ENCODE results near the gene FTO.
"Not testable (repeated sequence)": the region's sequence is repeated elsewhere in the genome, so short reads cannot be mapped to it uniquely, and the experiment has no call there.

FTO gene

DNA sequence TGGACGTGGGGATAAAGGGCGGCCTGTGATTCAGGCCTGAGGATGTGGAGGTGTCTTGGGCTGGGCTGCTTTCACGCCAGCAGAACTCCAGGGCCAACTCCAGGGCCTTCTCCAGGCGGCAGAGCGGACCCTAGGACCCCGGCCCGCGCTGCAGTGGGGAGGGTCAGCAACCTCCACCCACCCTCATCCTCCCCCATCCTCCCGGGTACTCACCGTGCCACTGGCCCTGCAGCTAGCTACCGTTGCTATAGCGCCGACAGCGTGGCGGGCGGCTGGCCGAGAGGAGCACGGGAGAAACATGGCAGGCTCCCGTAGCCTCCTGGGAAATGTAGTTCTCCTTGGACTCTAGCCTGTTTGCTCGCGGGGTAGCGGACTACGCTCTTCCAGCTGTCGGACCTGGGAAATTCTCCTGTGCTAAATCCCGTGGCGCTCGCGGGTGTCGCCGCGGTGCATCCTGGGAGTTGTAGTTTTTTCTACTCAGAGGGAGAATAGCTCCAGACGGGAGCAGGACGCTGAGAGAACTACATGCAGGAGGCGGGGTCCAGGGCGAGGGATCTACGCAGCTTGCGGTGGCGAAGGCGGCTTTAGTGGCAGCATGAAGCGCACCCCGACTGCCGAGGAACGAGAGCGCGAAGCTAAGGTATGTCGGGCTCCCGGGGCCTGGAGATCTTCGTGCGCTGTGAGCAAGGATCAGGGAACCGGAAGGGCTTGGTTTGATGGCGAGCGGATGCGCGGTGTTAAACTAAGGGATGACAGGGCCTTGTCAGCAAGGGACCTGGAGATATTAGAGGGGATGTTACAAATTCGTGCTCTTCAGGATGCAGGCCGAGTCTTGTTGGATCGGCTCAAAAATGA is at the start of gene FTO, which contains the start of gene RPGRIP1L:
Gene FTO, plus strand, starts transcription at position 567 of the 855 bp plus-strand sequence.
Gene RPGRIP1L, minus strand, starts transcription at position 270 of the 855 bp plus-strand sequence. CDS start 3,136 bp downstream, outside the sequence.
- peak; percentile 92 for DNase-seq

DNA sequence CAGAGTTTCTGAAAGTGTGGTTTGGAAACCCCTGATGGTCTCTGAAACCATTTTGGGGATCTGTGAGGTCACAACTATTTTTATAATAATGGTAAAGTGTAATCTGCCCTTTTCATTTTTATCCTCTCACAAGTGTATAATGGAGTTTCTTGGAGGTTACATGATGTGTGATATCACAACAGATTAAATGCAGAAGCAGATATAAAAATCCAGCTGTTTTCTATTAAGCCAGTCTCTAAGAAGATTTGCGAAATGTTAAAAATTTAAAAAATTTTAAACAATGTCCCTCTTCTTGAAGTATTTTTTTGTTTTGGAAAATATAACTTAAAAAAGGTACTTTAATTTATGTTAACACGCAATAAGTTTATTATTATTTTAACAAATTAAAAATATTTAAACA is 49.0 kb upstream of the FTO start:
- DNase-seq = no peak

DNA sequence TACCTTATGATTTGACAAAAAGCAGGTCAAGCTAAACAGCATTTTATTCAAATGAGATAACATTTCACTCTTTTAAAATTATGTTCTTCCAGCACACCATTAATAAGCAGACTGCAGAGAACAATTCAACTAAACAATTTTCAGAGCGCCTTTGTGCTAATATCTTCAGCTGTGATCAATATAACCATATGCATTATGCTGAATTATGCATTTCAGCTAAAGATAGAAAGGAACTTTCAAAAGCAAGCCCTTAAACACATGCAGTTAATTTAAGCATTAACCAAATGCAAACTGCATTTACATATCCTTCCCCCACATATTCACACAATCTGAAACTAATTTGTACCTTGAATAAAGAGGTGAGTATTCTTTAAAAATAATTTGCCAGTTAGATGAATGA is 41.9 kb upstream of the FTO start:
- DNase-seq = no peak

DNA sequence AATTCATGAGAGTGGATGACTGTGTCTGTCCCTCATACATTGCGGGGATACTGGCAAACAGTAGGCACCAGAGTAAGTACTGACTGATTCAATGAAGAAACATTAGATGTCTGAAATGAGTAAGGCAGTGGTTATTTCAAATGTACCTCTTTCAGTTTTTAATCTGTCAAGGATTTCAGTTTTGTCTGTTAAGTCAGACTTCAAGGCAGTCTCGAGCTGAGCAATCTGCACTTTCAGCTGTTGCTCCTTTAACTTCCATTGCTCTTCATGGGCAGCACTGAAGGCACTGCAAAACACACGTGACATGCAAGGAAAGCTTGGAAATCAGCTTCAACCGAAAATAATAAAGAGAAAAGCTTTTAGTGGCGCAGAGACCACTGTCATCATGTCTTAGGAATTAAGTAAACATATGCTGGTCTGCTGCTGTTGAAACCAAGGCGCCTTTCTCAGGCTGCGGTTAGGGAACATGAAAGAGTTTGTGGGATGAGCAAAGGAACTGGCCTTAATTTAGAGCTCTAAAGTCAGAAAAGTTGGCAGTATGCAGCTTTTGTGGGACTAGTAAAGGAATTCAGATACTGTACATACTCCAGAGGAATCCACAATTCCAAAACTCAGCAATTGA is 39.1 kb upstream of the FTO start:
- DNase-seq = no peak

DNA sequence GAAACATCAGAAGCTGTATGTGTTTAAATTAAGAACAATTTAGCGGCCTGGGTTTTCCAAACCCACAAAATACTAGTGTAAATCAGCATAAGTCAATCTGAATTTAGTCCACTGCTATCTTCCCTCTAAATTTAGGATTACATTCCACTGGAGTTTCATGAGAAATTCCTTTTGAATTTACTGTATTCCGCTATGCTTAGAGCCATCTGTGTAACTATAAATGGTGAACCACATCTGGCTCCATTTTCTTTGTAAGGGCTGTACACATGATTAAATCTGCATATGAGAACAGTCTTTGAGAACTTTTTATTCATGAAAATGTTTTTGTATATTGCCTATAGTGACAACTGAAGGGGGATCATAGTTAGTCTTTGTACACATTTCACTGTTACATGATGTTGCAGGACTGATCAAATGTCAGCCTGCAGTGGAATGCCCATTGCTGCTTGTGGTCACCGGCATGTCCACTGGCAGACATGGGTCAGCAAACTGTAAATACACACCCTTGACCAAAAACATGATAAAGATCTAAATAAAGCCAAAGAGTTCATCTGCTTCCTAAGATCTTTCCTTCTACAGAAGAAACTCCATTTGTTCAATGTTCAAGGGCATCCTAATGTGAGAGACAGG is 37.1 kb upstream of the FTO start:
- no peak for DNase-seq

DNA sequence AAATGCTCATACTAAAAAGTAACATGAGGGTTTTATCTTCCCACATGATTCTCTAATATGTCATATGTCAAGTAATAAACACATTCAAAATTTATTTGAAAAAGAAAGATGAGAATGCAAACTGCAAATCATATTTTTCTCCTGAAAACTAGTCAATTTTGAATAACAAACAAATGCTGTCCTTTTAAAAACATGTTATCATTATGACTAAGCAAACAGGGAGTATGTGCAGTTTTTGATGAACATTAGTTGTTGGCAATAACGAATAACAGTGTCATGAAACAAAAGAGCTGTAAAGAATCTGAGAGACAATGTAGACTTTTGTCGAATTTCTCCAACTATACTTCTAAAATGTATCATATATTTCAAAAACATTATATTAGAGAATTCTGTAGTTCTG is 35.1 kb upstream of the FTO start:
- DNase-seq = no peak

DNA sequence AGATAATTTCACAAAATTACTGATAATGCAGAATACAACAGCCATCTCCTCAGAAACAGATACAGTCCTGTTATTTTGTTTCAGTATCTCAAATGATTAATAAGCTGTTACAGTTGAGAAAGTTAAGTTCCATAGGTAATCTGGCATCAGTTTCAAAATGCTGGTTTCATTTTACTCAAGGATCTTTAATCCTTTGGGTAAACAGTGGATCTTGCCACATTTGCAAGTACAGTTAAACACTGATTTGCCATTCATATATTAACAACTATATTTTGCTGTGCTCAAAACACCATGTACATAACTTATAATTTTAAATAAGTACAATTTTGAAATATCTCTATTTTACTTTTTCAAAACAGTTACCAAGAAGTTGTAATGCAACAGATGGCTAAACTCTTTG is 31.5 kb upstream of the FTO start:
- no peak for DNase-seq

DNA sequence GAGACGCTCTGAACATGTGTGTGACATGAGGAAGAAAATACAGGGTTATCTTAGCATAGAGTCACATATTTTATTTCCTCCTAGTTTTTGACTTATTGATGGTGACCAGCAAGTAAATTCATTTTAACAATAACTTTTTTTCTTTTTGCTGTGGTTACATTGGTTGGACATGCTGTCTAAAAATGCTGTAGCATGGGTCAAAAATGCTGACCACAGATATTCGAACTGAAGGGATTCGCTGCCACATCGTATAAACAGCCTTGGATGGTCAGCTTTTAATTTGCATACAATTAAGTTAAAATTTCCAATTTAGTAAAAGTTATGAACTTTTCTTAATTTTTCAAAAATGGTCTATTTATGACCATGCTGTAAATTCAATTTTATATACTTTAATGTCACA is 30.8 kb upstream of the FTO start:
- DNase-seq = no peak

DNA sequence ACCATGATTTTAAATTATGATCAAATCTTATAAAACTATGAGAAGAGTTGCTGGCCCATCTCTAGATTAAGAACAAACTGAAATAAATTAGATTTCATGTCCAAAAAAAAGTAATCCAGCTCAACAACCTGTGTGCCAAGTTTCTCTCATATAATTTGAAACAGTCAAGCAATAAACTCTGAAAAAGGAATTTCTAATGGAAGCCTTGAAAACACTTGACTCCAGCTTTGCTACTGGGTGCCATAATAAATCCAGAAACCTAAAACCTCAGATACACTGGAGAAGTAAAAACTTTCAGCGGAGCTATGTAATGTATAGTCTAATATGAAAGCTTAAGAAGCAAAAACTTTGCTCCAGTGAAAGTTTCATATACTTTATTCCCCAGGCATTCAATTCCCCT is 25.8 kb upstream of the FTO start:
- DNase-seq = no peak

DNA sequence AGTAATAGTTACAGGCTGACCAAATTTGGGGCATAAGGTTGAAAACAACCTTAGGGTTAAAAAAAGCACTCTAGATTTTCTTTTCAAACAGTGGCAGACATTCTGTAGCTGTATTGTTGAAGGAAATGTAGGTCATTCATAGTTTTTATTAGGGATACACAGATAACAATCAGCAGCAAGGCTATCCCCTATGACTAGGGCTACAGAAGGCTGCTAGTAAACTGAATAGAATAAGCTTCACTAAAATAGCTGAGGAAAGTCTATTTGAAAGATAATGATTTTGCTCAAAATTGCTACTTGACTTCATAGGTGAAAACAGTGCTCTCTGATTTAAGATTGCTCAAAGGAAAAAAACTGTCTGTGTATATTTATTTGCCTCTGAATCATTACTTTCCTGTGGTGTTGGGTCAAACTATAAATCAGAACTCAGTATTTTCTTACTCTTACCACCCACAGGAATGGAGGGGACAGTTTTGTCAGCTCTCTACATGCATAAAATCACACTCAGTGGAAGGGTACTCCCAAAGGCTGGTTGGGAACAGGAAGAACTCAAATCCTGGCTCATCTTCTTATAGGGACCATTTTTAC is 25.1 kb upstream of the FTO start:
- no peak for DNase-seq

DNA sequence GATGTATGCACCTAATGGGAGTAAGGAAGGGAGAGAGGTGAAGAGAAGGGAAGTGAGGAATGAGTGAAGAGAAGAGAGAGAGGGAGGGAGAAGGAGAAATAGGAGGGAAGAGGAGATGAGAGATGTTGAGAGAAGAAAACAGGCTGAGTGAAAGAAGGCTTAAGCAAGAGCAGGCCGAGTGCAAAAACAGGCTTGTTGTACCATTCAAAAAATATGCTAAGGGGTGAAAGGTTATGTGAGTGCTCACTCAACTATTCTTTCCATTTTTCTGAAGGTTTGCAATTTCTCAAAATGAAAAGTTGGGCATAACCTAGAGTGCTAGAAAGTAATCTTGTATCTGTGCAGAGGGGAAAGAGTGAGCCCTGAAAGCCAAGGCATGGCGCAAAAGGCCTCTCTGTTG is 23.2 kb upstream of the FTO start:
- no peak for DNase-seq

DNA sequence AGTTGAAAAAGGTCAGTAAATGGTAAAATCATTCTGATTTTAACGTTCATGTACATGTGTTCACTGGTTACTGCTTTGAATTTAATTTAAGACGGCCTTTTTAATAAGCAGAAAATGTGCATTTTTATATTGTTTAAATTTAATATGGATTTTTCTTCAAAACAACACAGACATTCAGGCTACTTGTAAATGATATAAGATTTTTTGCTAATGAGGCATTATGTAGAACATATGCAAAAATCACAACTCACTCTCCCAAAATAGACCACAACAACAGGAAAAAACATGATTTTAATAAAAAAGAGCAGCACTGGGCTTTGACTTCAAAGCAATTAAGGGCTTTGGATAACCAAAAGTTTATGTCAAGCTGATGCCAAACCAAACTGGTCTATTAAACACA is 22.6 kb upstream of the FTO start:
- DNase-seq = no peak

DNA sequence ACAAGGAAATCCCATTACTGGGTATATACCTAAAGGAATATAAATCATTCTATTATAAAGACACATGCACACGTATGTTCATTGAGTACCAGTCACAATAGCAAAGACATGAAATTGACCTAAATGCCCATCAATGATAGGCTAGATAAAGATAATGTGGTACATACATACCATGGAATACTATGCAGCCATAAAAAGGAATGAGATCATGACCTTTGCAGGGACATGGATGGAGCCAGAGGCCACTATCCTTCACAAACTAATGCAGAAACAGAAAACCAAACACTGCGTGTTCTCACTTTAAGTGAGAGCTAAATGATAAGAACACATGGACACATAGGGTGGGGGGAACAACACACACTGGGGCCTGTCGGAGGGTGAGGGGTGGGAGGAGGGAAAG is 18.6 kb upstream of the FTO start:
- not testable (repeated sequence) for DNase-seq

DNA sequence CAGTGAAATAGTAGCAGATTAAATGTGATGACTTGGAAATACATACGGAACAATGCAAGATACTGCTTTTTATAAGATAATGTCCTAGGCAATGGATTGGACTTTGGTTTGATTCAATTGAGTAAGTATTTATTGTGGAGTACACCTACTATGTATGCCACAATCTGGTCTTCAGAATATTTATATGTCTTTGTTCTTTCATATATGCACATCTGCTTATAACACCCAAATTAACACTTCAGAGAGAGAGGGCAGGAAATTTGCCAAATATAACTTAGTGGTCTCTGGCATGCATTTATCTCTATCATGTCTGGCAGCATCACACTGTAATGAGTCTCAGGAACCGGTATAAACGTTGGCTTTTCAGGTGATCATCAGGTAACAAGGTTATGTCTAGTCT is 17.2 kb upstream of the FTO start:
- no peak for DNase-seq

DNA sequence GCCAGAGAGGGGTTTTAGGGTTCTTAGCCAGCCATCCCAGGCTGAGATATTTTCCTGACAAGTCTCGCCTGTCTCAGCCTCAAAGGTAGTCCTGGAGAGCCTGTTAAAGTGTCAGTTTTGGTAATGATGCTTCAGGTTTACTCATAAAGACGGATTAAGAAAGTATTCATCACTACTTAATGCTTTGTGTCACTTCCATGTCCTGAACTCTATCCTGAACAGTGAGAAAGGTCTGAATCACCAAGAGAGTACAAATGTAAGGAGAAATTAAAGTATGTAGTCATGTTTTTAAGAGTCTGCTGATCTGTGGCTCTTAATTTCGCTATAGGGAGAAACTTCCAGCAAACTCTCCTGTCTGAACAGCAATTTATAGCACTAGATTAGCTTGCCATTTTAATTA is 14.3 kb upstream of the FTO start:
- no peak for DNase-seq

DNA sequence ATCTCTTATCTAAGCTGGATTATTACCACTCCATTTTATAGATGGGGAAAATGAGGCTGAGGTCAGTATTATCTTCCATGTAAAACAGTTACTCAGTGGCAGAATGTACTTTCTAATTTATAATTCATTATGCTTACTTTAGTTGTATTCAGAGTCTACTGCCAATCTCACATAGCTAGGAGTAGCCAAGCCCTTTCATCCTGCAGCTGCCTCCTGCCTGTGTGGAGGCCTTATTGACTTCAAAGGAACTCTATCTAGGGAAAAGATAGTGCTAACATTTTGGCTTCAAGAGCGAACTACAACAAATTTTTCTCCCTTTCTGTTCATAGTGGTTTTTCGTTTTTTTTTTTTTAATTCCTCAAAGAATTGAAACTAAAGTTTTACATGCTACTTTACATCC is 13.2 kb upstream of the FTO start:
- DNase-seq = no peak

DNA sequence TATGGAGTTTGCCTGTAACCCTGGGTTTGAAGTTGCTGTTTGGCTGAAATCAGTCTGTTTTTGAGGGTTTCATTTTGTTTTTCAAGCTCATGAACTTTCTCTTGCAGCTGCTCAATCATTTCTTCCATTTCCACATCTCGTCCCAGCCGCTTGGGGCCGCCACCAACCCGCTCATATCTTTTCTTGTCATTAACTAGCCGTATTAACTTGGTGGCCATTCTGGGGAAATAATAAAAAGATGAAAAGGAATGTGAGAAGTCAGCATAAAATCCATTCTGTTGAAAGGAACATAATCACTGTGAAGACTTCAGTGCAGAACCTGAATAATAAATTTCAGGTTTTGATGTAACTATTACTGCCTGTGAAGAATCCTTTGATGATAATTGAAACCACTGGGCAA is 11.8 kb upstream of the FTO start:
- no peak for DNase-seq

DNA sequence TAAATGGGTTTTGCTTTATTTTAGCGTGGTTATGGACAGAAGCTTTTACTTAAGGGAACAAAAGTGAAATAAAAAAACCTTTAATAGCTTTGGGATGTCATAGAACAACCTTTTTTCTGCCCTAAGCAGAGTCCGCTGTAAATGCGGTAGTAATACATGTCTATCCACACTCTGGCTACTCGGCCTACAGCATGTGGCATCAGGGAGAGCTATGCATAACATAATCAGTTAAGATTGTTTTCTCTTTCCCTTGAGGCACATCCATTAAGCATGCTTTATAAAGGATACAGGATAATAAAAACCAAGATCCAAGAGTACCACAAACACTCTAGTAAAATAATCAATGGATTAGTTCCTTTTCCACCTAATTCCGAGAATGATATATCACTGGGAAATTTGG is 10.6 kb upstream of the FTO start:
- no peak for DNase-seq

DNA sequence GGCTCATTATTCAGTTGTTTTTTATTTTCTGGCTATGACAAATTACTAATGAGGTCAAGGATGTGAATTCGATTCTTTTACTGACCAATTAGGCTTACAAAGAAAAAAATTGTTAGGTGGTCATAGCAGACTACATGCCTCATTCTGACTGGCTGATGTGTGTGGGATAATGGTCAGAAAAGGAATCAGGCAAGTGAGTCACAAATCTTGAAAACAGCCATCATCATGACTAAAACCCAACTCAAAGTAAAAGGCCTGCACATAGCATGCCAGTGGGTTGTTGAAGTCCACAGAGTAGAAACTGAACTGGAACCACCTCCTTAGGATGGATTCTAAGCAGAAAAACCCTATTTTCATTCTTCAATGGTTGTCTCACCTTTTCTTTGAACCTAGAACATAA is 8.9 kb upstream of the FTO start:
- no peak for DNase-seq

DNA sequence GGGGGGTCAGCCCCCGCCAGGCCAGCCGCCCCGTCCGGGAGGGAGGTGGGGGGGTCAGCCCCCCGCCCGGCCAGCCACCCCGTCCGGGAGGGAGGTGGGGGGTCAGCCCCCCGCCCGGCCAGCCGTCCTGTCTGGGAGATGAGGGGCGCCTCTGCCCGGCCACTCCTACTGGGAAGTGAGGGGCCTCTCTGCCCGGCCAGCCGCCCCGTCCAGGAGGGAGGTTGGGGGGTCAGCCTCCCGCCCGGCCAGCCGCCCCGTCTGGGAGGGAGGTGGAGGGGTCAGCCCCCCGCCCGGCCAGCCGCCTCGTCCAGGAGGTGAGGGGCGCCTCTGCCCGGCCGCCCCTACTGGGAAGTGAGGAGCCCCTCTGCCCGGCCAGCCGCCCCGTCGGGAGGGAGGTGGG is 5.7 kb upstream of the FTO start:
- not testable (repeated sequence) for DNase-seq

DNA sequence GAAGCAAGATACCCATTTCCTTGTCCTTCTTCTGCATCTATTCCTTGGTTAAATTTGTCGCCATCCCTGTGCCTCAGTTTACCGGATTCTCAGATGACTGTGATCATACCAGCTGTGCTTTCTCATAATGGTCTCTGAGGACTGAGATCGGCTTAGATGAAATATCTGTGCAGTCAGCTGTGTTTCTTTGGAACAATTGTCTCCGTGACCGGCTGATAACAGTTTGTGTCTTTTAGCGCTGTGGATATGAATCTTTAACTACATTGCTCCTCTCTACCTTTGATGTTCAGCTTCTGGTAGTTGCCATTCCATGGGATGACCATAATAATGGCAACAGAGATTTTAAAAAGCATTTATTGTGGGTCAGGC is 473 bp downstream of the FTO start:
- no peak for DNase-seq

DNA sequence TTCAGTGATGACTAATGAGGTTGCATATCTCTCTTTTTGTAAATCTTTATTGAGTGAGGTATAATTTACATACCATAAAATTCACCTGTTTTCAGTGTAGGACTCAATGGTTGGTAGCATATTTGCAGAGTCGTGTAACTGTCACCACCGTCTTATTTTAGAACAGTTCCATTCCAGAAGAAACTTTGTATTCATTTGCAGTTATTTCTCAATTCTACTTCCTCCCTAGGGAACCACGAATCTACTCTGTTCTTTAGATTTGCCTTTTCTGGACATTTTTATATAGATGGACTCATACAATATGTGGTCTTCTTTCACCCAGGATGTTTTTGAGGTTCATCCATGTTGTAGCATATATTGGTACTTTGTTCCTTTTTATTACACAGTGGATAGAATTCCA is 3.7 kb downstream of the FTO start:
- no peak for DNase-seq

DNA sequence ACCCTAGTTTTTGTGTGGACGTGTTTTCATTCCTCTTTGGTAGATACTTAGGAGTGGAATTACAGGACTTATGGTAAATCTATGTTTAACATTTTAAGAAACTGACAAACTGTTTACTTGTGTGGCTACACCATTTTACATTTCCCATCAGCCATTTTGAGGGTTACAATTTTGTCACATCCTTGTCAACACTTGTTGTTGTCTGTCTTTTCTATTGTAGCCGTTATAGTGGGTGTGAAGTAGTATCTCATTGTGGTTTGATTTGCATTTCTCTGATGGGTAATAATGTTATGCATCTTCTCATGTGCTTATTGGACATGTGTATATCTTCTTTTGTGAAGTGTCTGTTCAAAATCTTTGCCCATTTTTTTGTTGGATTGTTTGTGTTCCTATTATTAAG is 4.5 kb downstream of the FTO start:
- DNase-seq = no peak

DNA sequence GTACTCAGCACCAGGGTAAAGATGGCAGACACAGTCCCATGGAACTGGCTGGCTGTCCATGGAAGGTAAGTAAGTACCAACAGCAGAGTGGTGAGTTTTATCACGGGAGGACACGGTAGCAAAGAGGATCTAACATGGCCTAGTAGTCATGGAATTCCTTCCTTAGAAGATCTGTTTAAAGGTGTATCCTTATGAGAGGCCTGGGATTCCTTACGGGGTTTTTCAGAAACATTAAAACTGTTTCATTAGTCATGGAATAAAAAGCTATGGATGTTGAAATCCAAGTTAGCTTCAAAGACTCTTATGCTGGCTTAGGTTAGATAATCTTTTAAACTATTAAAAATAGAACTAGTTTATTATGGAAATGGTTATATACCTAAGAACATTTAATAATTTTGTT is 7.4 kb downstream of the FTO start:
- DNase-seq = no peak

Data from NCI-H2029 (cell line).